Sigmoid colon (tissue), 4 donors: ENCODE data around the gene CDHR2.

Experiments used
- CTCF ChIP-seq, 4 experiments: fragments of 450-650 bp in 3 of 4; fragments of 200-600 bp in 1 of 4; IDR thresholded peaks; one replicate each; pipeline ENCODE4 v1.5.1; 2016 to 2019; ENCODE audit warnings: antibody characterized with exemption in 4 of 4, mild to moderate bottlenecking in 3 of 4, moderate library complexity in 2 of 4
- EP300 ChIP-seq, 4 donors: sonication (generic); formaldehyde crosslinking; IDR thresholded peaks; one replicate each; pipeline ENCODE4 v1.6.1; 2017; ENCODE audit warnings: antibody characterized with exemption in 4 of 4
- POLR2A ChIP-seq, 2 donors: fragments of 450-650 bp; IDR thresholded peaks; one replicate each; pipeline ENCODE4 v1.6.1; 2016; ENCODE audit warnings: antibody characterized with exemption in 2 of 2, mild to moderate bottlenecking in 2 of 2, moderate library complexity in 2 of 2
- POLR2AphosphoS5 ChIP-seq, 4 donors: sonication (generic); formaldehyde crosslinking; IDR thresholded peaks; one replicate each; pipeline ENCODE4 v1.6.1; 2017; ENCODE audit warnings: antibody characterized with exemption in 4 of 4

- TF ChIP-seq CTCF (IDR thresholded peaks at IDR 0.05) (no peak), POLR2A (IDR thresholded peaks at IDR 0.05) (no peak), POLR2AphosphoS5 (IDR thresholded peaks at IDR 0.05) (no peak), EP300 (IDR thresholded peaks at IDR 0.05) (no peak)
These were observed 1.2 kb downstream of the CDHR2 start for GRCh38 chr5:176550275-176550831.
